Measurements from ENCODE around the gene ASTN1.

DNA sequence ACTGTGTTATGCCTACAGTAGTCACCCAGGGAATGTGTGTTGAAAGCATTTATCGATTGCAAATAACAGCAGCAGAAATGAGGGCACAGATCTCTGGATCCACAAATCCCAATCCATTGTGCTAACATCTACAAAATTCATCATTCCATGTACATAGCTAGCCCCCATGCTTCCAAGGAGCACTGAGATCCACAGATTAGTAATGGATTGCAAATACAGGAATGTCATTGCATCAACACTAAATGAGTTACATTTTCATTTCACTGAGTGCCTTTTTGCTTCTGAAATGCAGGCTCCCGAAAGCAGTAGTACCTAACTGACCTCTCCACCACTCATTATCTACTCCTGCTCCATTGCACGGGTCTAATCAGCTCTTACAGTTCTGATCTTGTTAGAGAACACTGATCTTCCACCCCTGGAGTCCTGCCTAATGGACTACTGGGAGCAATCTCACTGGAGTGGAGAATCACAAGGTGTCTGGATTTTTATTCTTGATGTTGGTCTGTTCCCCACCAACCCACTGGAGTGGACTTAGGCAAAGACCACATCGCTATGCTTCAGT, 30.5 kb downstream of the ASTN1 start:
- TF ChIP-seq, protein P1, sequence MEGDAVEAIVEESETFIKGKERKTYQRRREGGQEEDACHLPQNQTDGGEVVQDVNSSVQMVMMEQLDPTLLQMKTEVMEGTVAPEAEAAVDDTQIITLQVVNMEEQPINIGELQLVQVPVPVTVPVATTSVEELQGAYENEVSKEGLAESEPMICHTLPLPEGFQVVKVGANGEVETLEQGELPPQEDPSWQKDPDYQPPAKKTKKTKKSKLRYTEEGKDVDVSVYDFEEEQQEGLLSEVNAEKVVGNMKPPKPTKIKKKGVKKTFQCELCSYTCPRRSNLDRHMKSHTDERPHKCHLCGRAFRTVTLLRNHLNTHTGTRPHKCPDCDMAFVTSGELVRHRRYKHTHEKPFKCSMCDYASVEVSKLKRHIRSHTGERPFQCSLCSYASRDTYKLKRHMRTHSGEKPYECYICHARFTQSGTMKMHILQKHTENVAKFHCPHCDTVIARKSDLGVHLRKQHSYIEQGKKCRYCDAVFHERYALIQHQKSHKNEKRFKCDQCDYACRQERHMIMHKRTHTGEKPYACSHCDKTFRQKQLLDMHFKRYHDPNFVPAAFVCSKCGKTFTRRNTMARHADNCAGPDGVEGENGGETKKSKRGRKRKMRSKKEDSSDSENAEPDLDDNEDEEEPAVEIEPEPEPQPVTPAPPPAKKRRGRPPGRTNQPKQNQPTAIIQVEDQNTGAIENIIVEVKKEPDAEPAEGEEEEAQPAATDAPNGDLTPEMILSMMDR (conservative IDR thresholded peaks at IDR 0.05): no peak
- no peak for TF ChIP-seq EZH2 (IDR thresholded peaks at IDR 0.05; ENCODE audit: low read depth)
